Measurements from ENCODE around the gene COPS6.

COPS6 gene

GRCh38 chr7:100088621-100089457 lies at the start of gene COPS6:
COPS6 (plus strand) TSS chr7:100088969; CDS start chr7:100088991, 22 bp downstream.
- no peak for TF ChIP-seq Cebpa-rat (IDR thresholded peaks at IDR 0.05)
- H3K27ac ChIP-seq: peak within 1 kb of the TSS; percentile 59 to 93 (median 87)
- H3K36me3 ChIP-seq: peaks cover 33 to 40% (median 38%) of the 10 kb centered on the region in 11 experiments
- H3K9me3 ChIP-seq (replicated peaks in 1 of 11): no peaks in the 10 kb centered on the region
- H3K4me2 ChIP-seq: peak within 1 kb of the TSS; percentile 86 to 97 (median 94)
- peaks cover 0 to 32% (median 25%) of the 10 kb centered on the region in 11 experiments; a peak in 19 of 22 replicates for H4K20me1 ChIP-seq
- peak within 1 kb of the TSS; percentile 68 to 96 (median 88) for H3K4me3 ChIP-seq
- 0 out of 22 replicates have a peak, but pooled peaks cover 0 to 2% (median 0%) of the 10 kb centered on the region in 11 experiments for H3K27me3 ChIP-seq
- peak within 1 kb of the TSS; percentile 83 to 97 (median 91) for H3K9ac ChIP-seq
- H3K4me1 ChIP-seq: peaks cover 24 to 47% (median 37%) of the 10 kb centered on the region in 10 experiments

GRCh38 chr7:100040575-100040974 lies 48.2 kb upstream of the COPS6 start:
- no peak overlapping the region; a peak in 1 of 22 replicates for H3K27ac ChIP-seq
- peak overlapping the region in 2 of 11 experiments; percentile 4 to 19; a peak in 2 of 22 replicates for H3K9ac ChIP-seq
- H3K4me3 ChIP-seq: no peak overlapping the region
- H3K27me3 ChIP-seq: no peaks in the 10 kb centered on the region
- no peaks in the 10 kb centered on the region for H3K9me3 ChIP-seq (replicated peaks in 1 of 11)
- peak overlapping the region in 6 of 11 experiments; percentile 1 to 40 (median 13); a peak in 4 of 22 replicates for H3K4me2 ChIP-seq
- H3K36me3 ChIP-seq: peaks cover 20 to 34% (median 31%) of the 10 kb centered on the region in 11 experiments
- H3K4me1 ChIP-seq: peaks cover 14 to 30% (median 24%) of the 10 kb centered on the region in 10 experiments; a peak in 19 of 20 replicates
- no peak for TF ChIP-seq Cebpa-rat (IDR thresholded peaks at IDR 0.05)
- H4K20me1 ChIP-seq: peaks cover 0 to 8% (median 0%) of the 10 kb centered on the region in 11 experiments; a peak in 4 of 22 replicates

GRCh38 chr7:100044718-100045117 lies 44.1 kb upstream of the COPS6 start:
- H3K9me3 ChIP-seq (replicated peaks in 1 of 11): no peaks in the 10 kb centered on the region
- no peak for TF ChIP-seq Cebpa-rat (IDR thresholded peaks at IDR 0.05)

GRCh38 chr7:100048680-100049079 lies 40.1 kb upstream of the COPS6 start:
- H3K36me3 ChIP-seq: peaks cover 0 to 6% (median 0%) of the 10 kb centered on the region in 11 experiments; a peak in 1 of 22 replicates
- no peak overlapping the region for H3K9ac ChIP-seq
- no peak for TF ChIP-seq Cebpa-rat (IDR thresholded peaks at IDR 0.05)
- H3K27ac ChIP-seq: 0 out of 22 replicates have a peak overlapping the region, but pooled peaks of 1 of the 11 experiments have one; percentile 93
- H3K4me2 ChIP-seq: peak overlapping the region in 8 of 11 experiments; percentile 79 to 90 (median 83); a peak in 9 of 22 replicates
- peaks cover 0 to 7% (median 0%) of the 10 kb centered on the region in 11 experiments; a peak in 2 of 22 replicates for H4K20me1 ChIP-seq
- peaks cover 22 to 38% (median 33%) of the 10 kb centered on the region in 10 experiments for H3K4me1 ChIP-seq
- no peaks in the 10 kb centered on the region for H3K9me3 ChIP-seq (replicated peaks in 1 of 11)
- H3K4me3 ChIP-seq: peak overlapping the region in 1 of 10 experiments; percentile 77; a peak in 1 of 20 replicates
- no peaks in the 10 kb centered on the region for H3K27me3 ChIP-seq

More at GRCh38 chr7:100044718-100045117, 44.1 kb upstream of the COPS6 start:
- Histone ChIP-seq H3K4me2 (peak overlapping the region; percentile 3 to 83 (median 43); a peak in 19 of 22 replicates), H3K4me1 (peaks cover 14 to 36% (median 28%) of the 10 kb centered on the region in 10 experiments; a peak in 19 of 20 replicates), H3K36me3 (peaks cover 0 to 3% (median 0%) of the 10 kb centered on the region in 11 experiments; a peak in 2 of 22 replicates), H3K27me3 (no peaks in the 10 kb centered on the region), H3K27ac (no peak overlapping the region), H3K4me3 (no peak overlapping the region), H4K20me1 (no peaks in the 10 kb centered on the region), H3K9ac (no peak overlapping the region)

GRCh38 chr7:100049441-100050291 lies 39.1 kb upstream of the COPS6 start, which contains the start of gene ZSCAN21:
ZSCAN21 (plus strand) TSS chr7:100049774; CDS start chr7:100057007, 7,233 bp downstream.
- H3K4me3 ChIP-seq: peak within 1 kb of the TSS; percentile 73 to 87 (median 77)
- peaks cover 14 to 33% (median 25%) of the 10 kb centered on the region in 10 experiments for H3K4me1 ChIP-seq
- H3K9ac ChIP-seq: peak within 1 kb of the TSS; percentile 72 to 93 (median 85)
- no peaks in the 10 kb centered on the region for H3K27me3 ChIP-seq
- H3K36me3 ChIP-seq: peaks cover 0 to 6% (median 0%) of the 10 kb centered on the region in 11 experiments; a peak in 1 of 22 replicates
- peaks cover 0 to 7% (median 0%) of the 10 kb centered on the region in 11 experiments; a peak in 2 of 22 replicates for H4K20me1 ChIP-seq
- peak within 1 kb of the TSS; percentile 80 to 95 (median 87) for H3K4me2 ChIP-seq
- no peaks in the 10 kb centered on the region for H3K9me3 ChIP-seq (replicated peaks in 1 of 11)
- no peak for TF ChIP-seq Cebpa-rat (IDR thresholded peaks at IDR 0.05)
- H3K27ac ChIP-seq: peak within 1 kb of the TSS; percentile 70 to 93 (median 81)

- no peaks in the 10 kb centered on the region for H3K27me3 ChIP-seq
- H3K9ac ChIP-seq: peak overlapping the region in 2 of 11 experiments; percentile 22 to 35; a peak in 1 of 22 replicates
- peaks cover 0 to 7% (median 0%) of the 10 kb centered on the region in 11 experiments; a peak in 2 of 22 replicates for H4K20me1 ChIP-seq
- H3K4me3 ChIP-seq: no peak overlapping the region
- TF ChIP-seq Cebpa-rat (IDR thresholded peaks at IDR 0.05): no peak
- peaks cover 0 to 7% (median 3%) of the 10 kb centered on the region in 11 experiments; a peak in 9 of 22 replicates for H3K36me3 ChIP-seq
- H3K27ac ChIP-seq: no peak overlapping the region
- H3K9me3 ChIP-seq (replicated peaks in 1 of 11): no peaks in the 10 kb centered on the region
- H3K4me1 ChIP-seq: peaks cover 8 to 27% (median 18%) of the 10 kb centered on the region in 10 experiments; a peak in 18 of 20 replicates
- H3K4me2 ChIP-seq: no peak overlapping the region
These were observed 37.2 kb upstream of the COPS6 start for GRCh38 chr7:100051611-100052010.

GRCh38 chr7:100053215-100053614 lies 35.6 kb upstream of the COPS6 start:
- Histone ChIP-seq H4K20me1 (peaks cover 0 to 7% (median 0%) of the 10 kb centered on the region in 11 experiments; a peak in 2 of 22 replicates), H3K4me3 (no peak overlapping the region), H3K9me3 (replicated peaks in 1 of 11) (no peaks in the 10 kb centered on the region), H3K4me1 (peaks cover 8 to 29% (median 18%) of the 10 kb centered on the region in 10 experiments; a peak in 18 of 20 replicates), H3K36me3 (peaks cover 14 to 23% (median 19%) of the 10 kb centered on the region in 11 experiments), H3K4me2 (peak overlapping the region in 3 of 11 experiments; percentile 1 to 10 (median 3); a peak in 2 of 22 replicates), H3K27ac (no peak overlapping the region), H3K27me3 (no peaks in the 10 kb centered on the region), H3K9ac (no peak overlapping the region)
- no peak for TF ChIP-seq Cebpa-rat (IDR thresholded peaks at IDR 0.05)

- Histone ChIP-seq H3K9me3 (replicated peaks in 1 of 11) (no peaks in the 10 kb centered on the region), H3K4me3 (no peak overlapping the region), H3K4me2 (no peak overlapping the region), H3K27me3 (no peaks in the 10 kb centered on the region), H3K4me1 (peaks cover 0 to 30% (median 7%) of the 10 kb centered on the region in 10 experiments; a peak in 9 of 20 replicates), H3K36me3 (peaks cover 44 to 60% (median 53%) of the 10 kb centered on the region in 11 experiments), H4K20me1 (peaks cover 0 to 7% (median 0%) of the 10 kb centered on the region in 11 experiments; a peak in 2 of 22 replicates), H3K9ac (peak overlapping the region in 2 of 11 experiments; percentile 18 to 42; a peak in 1 of 22 replicates), H3K27ac (no peak overlapping the region)
- no peak for TF ChIP-seq Cebpa-rat (IDR thresholded peaks at IDR 0.05)
These were observed 31.8 kb upstream of the COPS6 start for GRCh38 chr7:100057006-100057405.
